NAMALWA (cell line): Measurements from ENCODE around the gene IL10RA.

ENCODE experiments used
- DNase-seq: peaks from one replicate; pipeline ENCODE4 v3.0.0-alpha.2; 2015; ENCODE audit warnings: low spot score

The IL10RA gene

GRCh38 chr11:118007563-118008270 is 21.5 kb downstream of the IL10RA start:
- peak; percentile 78 for DNase-seq

- no peak for DNase-seq
Measured at GRCh38 chr11:118008271-118008911, 22.2 kb downstream of the IL10RA start.

GRCh38 chr11:118009864-118010737 is 23.9 kb downstream of the IL10RA start:
- peak; percentile 80 for DNase-seq

- DNase-seq: peak; percentile 91
Measured at GRCh38 chr11:118010738-118011461, 24.7 kb downstream of the IL10RA start.

- DNase-seq: peak; percentile 66
Measured at GRCh38 chr11:118012083-118012669, 26.0 kb downstream of the IL10RA start.

- DNase-seq: no peak
Measured at GRCh38 chr11:118014022-118014421, 27.8 kb downstream of the IL10RA start.

GRCh38 chr11:118015385-118015841 is 29.2 kb downstream of the IL10RA start:
- no peak for DNase-seq

- DNase-seq: no peak
Measured at GRCh38 chr11:118016104-118016503, 29.9 kb downstream of the IL10RA start.

- no peak for DNase-seq
Measured at GRCh38 chr11:118017111-118017510, 30.9 kb downstream of the IL10RA start.

- DNase-seq: no peak
Measured at GRCh38 chr11:118017631-118018315, 31.6 kb downstream of the IL10RA start.

- DNase-seq: no peak
Measured at GRCh38 chr11:118018401-118018800, 32.2 kb downstream of the IL10RA start.

- no peak for DNase-seq
Measured at GRCh38 chr11:118021146-118021545, 35.0 kb downstream of the IL10RA start.

GRCh38 chr11:118027694-118028093 is 41.5 kb downstream of the IL10RA start:
- DNase-seq: no peak

GRCh38 chr11:118028626-118029025 is 42.4 kb downstream of the IL10RA start:
- DNase-seq: no peak

- DNase-seq: no peak
Measured at GRCh38 chr11:118033443-118033842, 47.2 kb downstream of the IL10RA start.

- no peak for DNase-seq
Measured at GRCh38 chr11:118042141-118042540, 55.9 kb downstream of the IL10RA start.

GRCh38 chr11:118042796-118043195 is 56.6 kb downstream of the IL10RA start:
- no peak for DNase-seq

GRCh38 chr11:118045191-118045590 is 59.0 kb downstream of the IL10RA start:
- no peak for DNase-seq

- no peak for DNase-seq
Measured at GRCh38 chr11:118046051-118046963, 60.1 kb downstream of the IL10RA start.
